ENCODE measurements around the gene PDYN. TPM values are rescaled to one million over a fixed set of nuclear protein-coding genes. Genes with fewer than 3 reads are reported as not detected.

PDYN gene
- total and polyA plus RNA-seq, 10 donors = not detected

DNA sequence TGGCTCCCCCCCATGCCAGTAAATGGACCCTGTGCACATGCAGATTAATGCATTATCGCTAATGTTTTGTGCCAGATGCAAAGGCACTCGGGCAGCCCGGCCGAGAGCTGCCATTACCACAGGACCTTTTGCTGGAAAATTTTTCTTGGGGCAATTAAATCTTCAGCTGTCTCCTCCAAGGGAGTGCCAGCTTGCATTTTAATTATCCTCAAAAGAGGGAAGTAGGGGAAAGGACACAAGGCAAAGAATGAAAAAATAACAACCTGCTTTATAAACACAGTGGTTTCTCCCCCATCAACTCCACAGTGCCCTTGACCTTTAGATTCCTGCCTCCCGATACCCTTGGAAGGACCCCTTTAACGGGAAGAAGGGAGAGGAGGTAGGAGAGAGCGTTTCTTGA is 48.2 kb downstream of the PDYN start:
- Histone ChIP-seq H3K9me3 (no peaks in the 10 kb centered on the region), H3K4me3 (peak overlapping the region in 1 of 8 donors; percentile 11), H3K27me3 (replicated peaks in 1 of 7) (peaks cover 0 to 41% (median 4%) of the 10 kb centered on the region in 7 donors), H3K4me1 (peaks cover 0 to 86% (median 51%) of the 10 kb centered on the region in 6 donors), H3K36me3 (no peaks in the 10 kb centered on the region), H3K27ac (peak overlapping the region in 7 of 8 donors; percentile 67 to 92 (median 75))
- WGBS, 5 donors = 56 to 60% (median 58%) methylated on average over 7 of the region's 7 CpGs
- DNase-seq = no peak
- intact Hi-C loops (cut with DNase I; ENCODE audit: low total_unique reads) = no loop called here
- TF ChIP-seq POLR2AphosphoS5 (IDR thresholded peaks at IDR 0.05) = no peak
- TF ChIP-seq, protein P1, sequence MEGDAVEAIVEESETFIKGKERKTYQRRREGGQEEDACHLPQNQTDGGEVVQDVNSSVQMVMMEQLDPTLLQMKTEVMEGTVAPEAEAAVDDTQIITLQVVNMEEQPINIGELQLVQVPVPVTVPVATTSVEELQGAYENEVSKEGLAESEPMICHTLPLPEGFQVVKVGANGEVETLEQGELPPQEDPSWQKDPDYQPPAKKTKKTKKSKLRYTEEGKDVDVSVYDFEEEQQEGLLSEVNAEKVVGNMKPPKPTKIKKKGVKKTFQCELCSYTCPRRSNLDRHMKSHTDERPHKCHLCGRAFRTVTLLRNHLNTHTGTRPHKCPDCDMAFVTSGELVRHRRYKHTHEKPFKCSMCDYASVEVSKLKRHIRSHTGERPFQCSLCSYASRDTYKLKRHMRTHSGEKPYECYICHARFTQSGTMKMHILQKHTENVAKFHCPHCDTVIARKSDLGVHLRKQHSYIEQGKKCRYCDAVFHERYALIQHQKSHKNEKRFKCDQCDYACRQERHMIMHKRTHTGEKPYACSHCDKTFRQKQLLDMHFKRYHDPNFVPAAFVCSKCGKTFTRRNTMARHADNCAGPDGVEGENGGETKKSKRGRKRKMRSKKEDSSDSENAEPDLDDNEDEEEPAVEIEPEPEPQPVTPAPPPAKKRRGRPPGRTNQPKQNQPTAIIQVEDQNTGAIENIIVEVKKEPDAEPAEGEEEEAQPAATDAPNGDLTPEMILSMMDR (IDR thresholded peaks at IDR 0.05 in 8 of 11, conservative IDR thresholded peaks at IDR 0.05 in 3 of 11) = no peak
- no peak for TF ChIP-seq POLR2A (IDR thresholded peaks at IDR 0.05)

DNA sequence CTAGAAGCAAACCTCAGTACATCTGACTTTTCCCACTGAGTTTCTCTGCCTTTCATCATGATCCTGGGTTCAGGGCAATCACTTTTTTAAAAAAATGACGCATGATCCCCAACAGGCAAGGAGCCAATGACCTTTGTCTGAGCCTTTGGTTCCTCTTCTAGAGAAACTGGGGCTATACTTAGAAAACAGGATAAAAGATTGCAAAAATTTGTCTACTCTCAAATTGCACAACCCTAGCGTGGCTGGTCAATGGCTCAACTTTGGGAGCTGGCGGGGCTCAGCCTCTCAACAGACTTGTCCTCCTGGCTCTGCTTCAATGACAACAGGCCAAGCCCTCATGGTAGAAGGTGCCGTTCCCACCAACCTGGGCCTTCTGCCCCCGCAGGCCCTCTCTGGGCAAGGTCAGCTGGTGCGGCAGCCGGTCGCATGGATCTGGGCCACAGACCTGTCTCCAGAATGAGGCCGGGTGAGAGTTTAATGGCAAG is 48.7 kb downstream of the PDYN start:
- H3K4me1 ChIP-seq = peaks cover 0 to 81% (median 48%) of the 10 kb centered on the region in 6 donors

DNA sequence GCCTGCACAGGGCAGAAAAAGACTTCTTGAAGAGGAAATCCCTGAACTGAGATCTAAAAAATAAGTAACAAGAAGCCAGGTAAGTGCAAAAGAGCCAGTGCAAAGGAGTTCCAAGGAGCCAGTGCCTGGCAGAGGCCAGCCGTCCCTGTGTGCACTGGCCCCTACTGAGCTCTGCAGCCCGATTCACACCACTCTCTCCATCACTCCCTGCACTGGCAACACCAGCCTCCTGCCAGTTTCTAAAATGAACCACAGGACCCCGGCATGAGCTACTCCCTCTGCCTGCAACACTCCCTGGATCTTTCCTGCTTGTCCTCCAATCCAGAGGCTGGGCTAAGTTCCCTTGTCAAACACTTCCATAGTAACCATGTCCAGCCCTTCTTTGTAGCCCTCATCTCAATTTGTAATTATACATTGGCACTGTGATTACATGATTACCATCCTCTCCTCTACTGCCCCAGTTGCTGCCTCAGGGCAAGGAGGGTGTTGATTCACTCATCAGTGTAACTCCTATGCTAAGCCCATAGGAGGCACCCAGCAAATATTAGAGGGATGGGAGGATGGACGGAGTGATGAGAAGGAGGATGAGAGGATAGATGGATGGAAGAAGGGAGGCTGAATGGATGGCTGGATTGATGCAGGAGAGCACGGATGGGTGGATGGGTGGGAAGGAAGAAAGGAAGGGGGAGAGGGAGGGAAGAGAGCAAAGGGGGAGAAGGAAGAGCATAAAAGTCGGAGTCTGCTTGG is 49.3 kb downstream of the PDYN start:
- H3K4me1 ChIP-seq = peaks cover 0 to 74% (median 44%) of the 10 kb centered on the region in 6 donors
- H3K9me3 ChIP-seq = no peaks in the 10 kb centered on the region
- H3K4me3 ChIP-seq = peak overlapping the region in 1 of 8 donors; percentile 3
- WGBS, 5 donors = 67 to 86% (median 72%) methylated on average over 6 of the region's 6 CpGs
- peaks cover 0 to 41% (median 4%) of the 10 kb centered on the region in 7 donors for H3K27me3 ChIP-seq (replicated peaks in 1 of 7)
- peaks cover 0 to 4% (median 0%) of the 10 kb centered on the region in 6 donors for H3K36me3 ChIP-seq
- no peak for TF ChIP-seq POLR2A (IDR thresholded peaks at IDR 0.05)
- no peak for TF ChIP-seq POLR2AphosphoS5 (IDR thresholded peaks at IDR 0.05)
- TF ChIP-seq, protein P1 (IDR thresholded peaks at IDR 0.05 in 8 of 11, conservative IDR thresholded peaks at IDR 0.05 in 3 of 11) = no peak
- intact Hi-C loops (cut with DNase I; ENCODE audit: low total_unique reads) = no loop called here
- DNase-seq = peak; percentile 36
- H3K27ac ChIP-seq = peak overlapping the region in 5 of 8 donors; percentile 59 to 92 (median 87)

More for the DNA sequence above, 48.7 kb downstream of the PDYN start:
- TF ChIP-seq POLR2A (IDR thresholded peaks at IDR 0.05) (no peak), POLR2AphosphoS5 (IDR thresholded peaks at IDR 0.05) (peak; percentile 22 to 65 (median 64))
- TF ChIP-seq, protein P1 (IDR thresholded peaks at IDR 0.05 in 8 of 11, conservative IDR thresholded peaks at IDR 0.05 in 3 of 11) = peak in 1 of 11 experiments; percentile 9
- Histone ChIP-seq H3K36me3 (no peaks in the 10 kb centered on the region), H3K9me3 (no peaks in the 10 kb centered on the region), H3K4me3 (peak overlapping the region in 2 of 8 donors; percentile 3 to 11), H3K27ac (peak overlapping the region in 7 of 8 donors; percentile 67 to 92 (median 75)), H3K27me3 (replicated peaks in 1 of 7) (peaks cover 0 to 41% (median 4%) of the 10 kb centered on the region in 7 donors)
- WGBS, 5 donors = 34 to 70% (median 54%) methylated on average over 9 of the region's 9 CpGs
- intact Hi-C loops (cut with DNase I; ENCODE audit: low total_unique reads) = no loop called here
- peak; percentile 86 for DNase-seq

All from spleen (tissue), 11 donors.